Neural cell (in vitro differentiated cells): ENCODE results near the gene ANKEF1.

Experiments
- CTCF ChIP-seq: fragments of 450-650 bp; IDR thresholded peaks from 2 replicates; pipeline ENCODE4 v1.5.1; 2014; ENCODE audit warnings: antibody characterized with exemption, mild to moderate bottlenecking, moderate library complexity; ENCODE audit not compliant: poor library complexity, severe bottlenecking
- POLR2AphosphoS5 ChIP-seq: IDR thresholded peaks from 2 replicates; pipeline ENCODE4 v1.6.1; 2012
- RAD21 ChIP-seq: fragments of 450-650 bp; conservative IDR thresholded peaks from 2 replicates; pipeline ENCODE4 v1.6.1; 2014; ENCODE audit warnings: antibody characterized with exemption, mild to moderate bottlenecking, moderate library complexity
- TAF1 ChIP-seq: IDR thresholded peaks from 2 replicates; pipeline ENCODE4 v1.6.1; 2012; ENCODE audit warnings: low read depth

- TF ChIP-seq TAF1 (no peak), RAD21 (no peak), CTCF (no peak), POLR2AphosphoS5 (no peak)
Observed at GRCh38 chr20:10006447-10007090, 28.2 kb upstream of the ANKEF1 start.
